ENCODE results near the gene SLC17A7. TPM values are rescaled to one million over a fixed set of nuclear protein-coding genes. Genes with fewer than 3 reads are reported as not detected.
"Not testable (repeated sequence)": the region's sequence is repeated elsewhere in the genome, so short reads cannot be mapped to it uniquely, and the experiment has no call there.

SLC17A7 gene
- total RNA-seq, 1 donor from 2014 or later: 0.99 TPM

- H3K27me3 ChIP-seq (ENCODE audit: low read depth): no peaks in the 10 kb centered on the region
- TF ChIP-seq CTCF (IDR thresholded peaks at IDR 0.05; ENCODE audit: borderline replicate concordance): no peak
- peaks cover 21% of the 10 kb centered on the region for H3K4me1 ChIP-seq
- intact Hi-C loops (cut with micrococcal nuclease): no loop called here
- no peak overlapping the region for H3K4me3 ChIP-seq
- DNase-seq: no peak
- peaks cover 26% of the 10 kb centered on the region for H3K36me3 ChIP-seq
- H3K27ac ChIP-seq (replicated peaks): no peak overlapping the region
- H3K9me3 ChIP-seq (replicated peaks): no peaks in the 10 kb centered on the region
Observed at GRCh38 chr19:49465371-49465770, 24.0 kb upstream of the SLC17A7 start.

GRCh38 chr19:49463960-49464740 lies 22.8 kb upstream of the SLC17A7 start:
- H3K27ac ChIP-seq (replicated peaks): no peak overlapping the region
- no peak overlapping the region for H3K4me3 ChIP-seq
- no peaks in the 10 kb centered on the region for H3K9me3 ChIP-seq (replicated peaks)
- no peak for DNase-seq
- no peak for TF ChIP-seq CTCF (IDR thresholded peaks at IDR 0.05; ENCODE audit: borderline replicate concordance)
- intact Hi-C loops (cut with micrococcal nuclease): no loop called here
- no peaks in the 10 kb centered on the region for H3K27me3 ChIP-seq (ENCODE audit: low read depth)
- H3K36me3 ChIP-seq: peaks cover 39% of the 10 kb centered on the region
- peaks cover 9% of the 10 kb centered on the region for H3K4me1 ChIP-seq

GRCh38 chr19:49462492-49462891 lies 21.2 kb upstream of the SLC17A7 start:
- no peaks in the 10 kb centered on the region for H3K27me3 ChIP-seq (ENCODE audit: low read depth)
- DNase-seq: no peak
- H3K9me3 ChIP-seq (replicated peaks): no peaks in the 10 kb centered on the region
- H3K4me3 ChIP-seq: no peak overlapping the region
- peaks cover 40% of the 10 kb centered on the region for H3K36me3 ChIP-seq
- no peak for TF ChIP-seq CTCF (IDR thresholded peaks at IDR 0.05; ENCODE audit: borderline replicate concordance)
- H3K27ac ChIP-seq (replicated peaks): no peak overlapping the region
- H3K4me1 ChIP-seq: peaks cover 8% of the 10 kb centered on the region
- intact Hi-C loops (cut with micrococcal nuclease): no loop called here

- no peak for TF ChIP-seq CTCF (IDR thresholded peaks at IDR 0.05; ENCODE audit: borderline replicate concordance)
- H3K4me1 ChIP-seq: peaks cover 16% of the 10 kb centered on the region
- no peak for DNase-seq
- intact Hi-C loops (cut with micrococcal nuclease): no loop called here
- H3K9me3 ChIP-seq (replicated peaks): no peaks in the 10 kb centered on the region
- no peak overlapping the region for H3K27ac ChIP-seq (replicated peaks)
- no peaks in the 10 kb centered on the region for H3K27me3 ChIP-seq (ENCODE audit: low read depth)
- H3K36me3 ChIP-seq: peaks cover 37% of the 10 kb centered on the region
- H3K4me3 ChIP-seq: no peak overlapping the region
Observed at GRCh38 chr19:49461656-49462055, 20.3 kb upstream of the SLC17A7 start.

- H3K27ac ChIP-seq (replicated peaks); DNase-seq; H3K4me3 ChIP-seq; H3K27me3 ChIP-seq (ENCODE audit: low read depth); H3K9me3 ChIP-seq (replicated peaks); intact Hi-C loops (cut with micrococcal nuclease): not testable (repeated sequence)
- peaks cover 33% of the 10 kb centered on the region for H3K36me3 ChIP-seq
- H3K4me1 ChIP-seq: peaks cover 21% of the 10 kb centered on the region
Observed at GRCh38 chr19:49461130-49461529, 19.8 kb upstream of the SLC17A7 start.

- Histone ChIP-seq H3K27me3 (ENCODE audit: low read depth) (no peaks in the 10 kb centered on the region), H3K4me3 (no peak overlapping the region), H3K36me3 (peaks cover 22% of the 10 kb centered on the region), H3K27ac (replicated peaks) (no peak overlapping the region), H3K4me1 (peaks cover 27% of the 10 kb centered on the region), H3K9me3 (replicated peaks) (no peaks in the 10 kb centered on the region)
- DNase-seq: no peak
- intact Hi-C loops (cut with micrococcal nuclease): no loop called here
- no peak for TF ChIP-seq CTCF (IDR thresholded peaks at IDR 0.05; ENCODE audit: borderline replicate concordance)
Observed at GRCh38 chr19:49459388-49459787, 18.1 kb upstream of the SLC17A7 start.

Data from left ventricle myocardium inferior (tissue), 1 donor.